ENCODE results near the gene ALDH1L1.
A peak's percentile ranks its signal among the peaks of the same experiment; 100 is the strongest.
"Not testable (repeated sequence)": the region's sequence is repeated elsewhere in the genome, so short reads cannot be mapped to it uniquely, and the experiment has no call there.

The ALDH1L1 gene

DNA sequence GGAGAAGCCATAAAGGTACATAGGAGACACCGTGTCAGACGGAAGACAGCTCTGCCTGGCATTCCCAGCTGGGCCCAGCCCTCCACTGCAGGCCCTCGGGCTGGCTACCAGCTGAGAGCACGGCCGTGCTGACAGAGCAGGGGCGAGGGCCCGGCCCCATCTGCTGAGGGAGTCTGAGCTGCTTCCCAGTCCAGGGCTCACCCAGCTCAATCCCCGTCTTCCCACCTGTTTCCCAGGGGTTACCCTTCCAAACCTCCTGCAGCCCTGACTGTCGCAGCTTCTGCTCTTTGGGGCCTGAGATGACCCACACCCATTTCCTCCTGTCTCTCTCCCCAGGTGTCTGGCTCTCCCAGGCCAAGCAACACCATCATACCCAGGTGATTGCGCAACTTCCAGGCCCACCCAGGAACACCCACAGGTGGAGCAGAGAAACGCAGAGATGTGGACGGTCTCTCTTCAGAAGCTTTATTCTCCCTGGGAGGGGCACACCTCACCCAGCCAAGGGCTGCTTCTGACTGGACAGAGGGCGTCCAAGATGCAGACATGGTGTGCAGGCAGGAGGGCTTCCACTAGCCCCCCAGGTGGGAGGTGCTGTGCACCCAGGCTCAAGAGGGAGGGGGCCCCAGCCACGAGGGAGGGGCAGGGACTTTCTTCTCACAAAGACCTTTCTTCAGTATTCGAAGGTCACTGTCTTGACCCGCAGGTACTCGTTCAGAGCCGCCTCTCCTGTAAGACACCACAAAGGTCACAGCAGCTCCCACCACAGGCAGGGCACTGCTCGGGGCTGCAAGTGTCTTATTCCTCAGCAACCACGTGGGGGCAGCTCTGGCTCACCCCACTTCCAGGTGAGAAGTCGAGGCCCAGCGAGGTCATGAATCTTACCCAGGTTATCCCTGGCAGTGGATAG, 77.0 kb downstream of the ALDH1L1 start:
- DNase-seq, result peak; percentile 19

DNA sequence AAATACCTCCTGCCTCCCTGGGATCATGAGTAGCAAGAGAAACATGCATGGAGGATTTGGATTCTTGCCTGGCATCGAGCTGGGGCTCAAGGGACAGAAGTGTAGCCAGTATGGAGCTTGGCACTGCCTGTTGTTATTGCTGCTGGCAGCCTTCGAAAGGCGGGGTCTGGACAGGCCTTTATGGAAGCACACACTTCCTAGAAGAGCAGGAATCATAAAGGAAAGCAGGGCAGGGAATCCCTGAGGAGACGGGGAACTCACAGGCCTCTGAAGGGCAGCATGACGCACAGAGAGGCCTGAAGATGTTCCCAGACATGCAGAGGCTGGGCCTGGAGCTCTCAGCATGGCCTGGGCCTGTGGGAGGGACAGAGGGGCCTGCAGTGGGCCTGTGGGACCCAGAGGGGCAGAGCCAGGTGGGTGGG, 77.8 kb downstream of the ALDH1L1 start:
- DNase-seq, result no peak

DNA sequence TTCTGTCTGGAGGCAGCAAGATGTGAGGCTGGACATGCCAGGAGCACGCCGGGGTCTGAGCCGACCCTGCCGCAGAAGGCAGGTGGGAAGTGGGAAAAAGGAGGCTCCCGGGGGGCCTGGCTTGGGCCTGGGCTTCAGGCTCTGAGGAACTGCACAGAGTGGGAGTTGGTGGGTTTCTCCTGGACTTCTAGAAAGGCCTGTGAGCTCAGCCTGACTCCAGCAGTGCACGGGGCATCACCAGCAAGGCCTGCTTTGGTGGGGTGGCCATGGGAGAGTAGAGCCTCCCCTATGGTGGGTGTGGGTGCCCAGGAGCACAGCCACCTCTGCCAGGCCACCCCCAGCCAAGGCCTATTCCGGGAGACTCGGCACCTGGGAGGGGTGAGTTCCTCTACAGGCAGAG, 78.4 kb downstream of the ALDH1L1 start:
- no peak for DNase-seq

DNA sequence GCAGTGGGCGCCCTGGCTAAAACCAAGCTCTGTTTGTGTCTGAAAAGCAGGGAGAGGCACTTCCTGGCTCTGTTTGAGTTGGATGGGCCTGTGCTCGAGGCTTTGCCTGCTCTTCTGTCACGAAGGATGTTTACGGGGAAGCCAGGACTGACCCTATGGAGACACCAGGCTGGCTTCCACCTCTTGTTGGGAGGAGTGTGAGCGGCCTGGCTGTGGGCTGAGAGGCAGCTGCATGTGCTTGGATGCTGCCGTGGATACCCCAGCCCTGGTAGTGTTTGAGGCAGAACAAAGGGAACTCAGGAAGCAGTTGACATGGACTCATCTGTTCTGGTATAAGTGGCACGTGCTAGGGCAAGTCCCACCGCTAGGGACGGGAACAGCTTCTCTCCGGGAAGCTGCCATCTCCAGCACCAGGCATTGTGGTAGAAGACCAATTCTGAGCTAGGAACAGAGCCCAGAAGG, 78.8 kb downstream of the ALDH1L1 start:
- no peak for DNase-seq

DNA sequence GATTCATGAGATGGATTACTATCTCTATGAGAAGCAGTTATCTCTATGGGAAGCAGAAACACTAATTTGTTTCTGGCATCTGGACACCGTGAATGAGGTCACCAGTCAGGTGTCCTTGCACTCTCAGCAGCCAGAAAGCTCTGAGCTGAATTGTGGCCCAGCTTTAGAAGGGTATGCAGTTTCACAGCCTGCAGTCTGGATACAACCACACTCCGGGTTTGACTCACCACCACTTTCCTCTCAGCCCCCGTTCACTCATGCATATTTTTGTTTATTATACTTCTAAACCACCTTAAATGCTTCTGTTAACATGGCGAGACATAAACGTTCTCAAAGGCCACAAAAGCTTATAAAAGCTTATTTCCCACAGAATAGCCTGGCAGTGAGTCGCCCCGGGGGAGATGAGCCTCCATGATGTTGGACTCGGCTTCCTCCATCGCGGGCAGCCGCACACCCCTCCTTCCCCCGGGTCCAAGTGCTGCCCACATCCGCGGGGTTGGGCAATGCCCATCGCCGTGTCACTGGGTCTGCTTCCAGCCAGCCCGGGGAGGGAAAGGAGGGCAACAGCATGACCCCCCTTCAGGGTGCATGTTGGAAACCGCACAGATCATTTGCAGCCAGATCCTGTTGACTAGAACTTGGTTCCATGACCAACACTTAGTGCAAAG, 79.6 kb downstream of the ALDH1L1 start:
- DNase-seq, result no peak

DNA sequence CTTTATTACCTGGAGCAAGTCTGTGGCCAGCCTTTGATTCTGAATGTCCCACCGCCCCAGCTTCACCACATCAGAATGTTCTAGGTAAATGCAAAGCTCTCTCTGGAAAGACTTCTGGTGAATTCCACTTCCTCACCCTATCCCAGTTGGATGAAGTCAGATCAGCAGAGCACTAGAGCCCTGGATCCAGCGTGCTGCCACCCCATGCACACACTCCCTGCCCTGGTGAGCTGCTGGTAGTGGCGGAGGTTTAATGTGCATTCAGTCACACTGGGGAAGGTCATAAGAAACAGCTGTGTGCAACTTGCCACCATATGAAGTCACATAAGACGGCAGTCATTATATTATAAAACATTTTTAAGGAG, 80.1 kb downstream of the ALDH1L1 start:
- DNase-seq, result no peak

DNA sequence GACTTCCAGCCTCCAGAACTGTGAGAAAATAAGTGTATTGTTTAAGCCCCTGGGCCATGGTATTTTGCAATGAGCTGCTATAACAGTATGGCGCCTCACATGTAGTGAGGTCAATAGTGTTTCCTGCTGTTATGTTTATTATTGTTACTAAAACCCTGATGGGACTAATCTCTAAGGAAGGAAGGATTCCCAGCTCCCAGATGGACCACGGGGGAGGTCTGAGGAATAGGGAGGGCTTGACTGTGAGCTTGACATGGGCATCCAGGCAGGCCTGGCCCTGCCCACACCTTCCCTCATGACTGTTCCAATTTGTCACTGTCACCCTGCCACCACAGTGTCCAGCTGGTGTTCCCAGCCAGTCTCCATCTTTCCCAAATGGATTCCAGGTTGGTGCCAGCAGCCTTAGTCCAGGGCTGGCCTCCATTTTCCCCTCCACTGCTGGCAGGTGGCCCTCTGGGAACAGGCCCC, 82.0 kb downstream of the ALDH1L1 start:
- no peak for DNase-seq

DNA sequence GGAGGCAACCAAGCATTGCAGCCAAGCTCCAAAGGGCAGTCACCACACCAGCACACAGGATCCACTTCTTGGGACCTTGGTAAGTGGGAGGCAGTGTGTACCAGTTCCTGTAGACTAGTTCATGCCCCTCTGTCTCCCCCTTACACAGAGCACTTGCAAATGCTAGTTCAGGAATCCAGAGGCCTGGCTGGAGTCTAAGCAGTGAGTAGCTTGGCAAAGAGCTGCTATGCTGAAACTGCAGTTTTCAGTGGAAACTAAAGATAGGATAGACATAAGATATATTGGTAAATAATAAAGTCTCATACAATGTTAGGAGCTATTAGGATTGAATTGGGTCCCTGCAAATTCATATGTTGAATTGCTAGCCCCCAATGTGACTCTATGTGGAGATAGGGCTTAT, 82.6 kb downstream of the ALDH1L1 start:
- DNase-seq, result no peak

- not testable (repeated sequence) for DNase-seq
These were observed 84.1 kb downstream of the ALDH1L1 start for GRCh38 chr3:126096274-126096673.

DNA sequence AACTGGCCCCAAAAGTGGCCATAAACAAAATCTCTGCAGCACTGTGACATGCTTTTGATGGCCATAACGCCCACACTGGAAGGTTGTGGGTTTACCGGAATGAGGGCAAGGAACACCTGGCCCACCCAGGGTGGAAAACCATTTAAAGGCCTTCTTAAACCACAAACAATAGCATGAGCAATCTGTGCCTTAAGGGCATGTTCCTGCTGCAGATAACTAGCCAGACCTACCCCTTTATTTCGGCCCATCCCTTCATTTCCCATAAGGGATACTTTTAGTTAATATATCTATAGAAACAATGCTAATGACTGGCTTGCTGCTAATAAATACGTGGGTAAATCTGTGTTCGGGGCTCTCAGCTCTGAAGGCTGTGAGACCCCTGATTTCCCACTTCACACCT, 88.3 kb downstream of the ALDH1L1 start:
- DNase-seq, result not testable (repeated sequence)

GRCh38 chr3:126087552-126088175, 92.7 kb downstream of the ALDH1L1 start:
- DNase-seq, result peak; percentile 28

- DNase-seq, result no peak
These were observed 94.5 kb downstream of the ALDH1L1 start for GRCh38 chr3:126085841-126086240.

DNA sequence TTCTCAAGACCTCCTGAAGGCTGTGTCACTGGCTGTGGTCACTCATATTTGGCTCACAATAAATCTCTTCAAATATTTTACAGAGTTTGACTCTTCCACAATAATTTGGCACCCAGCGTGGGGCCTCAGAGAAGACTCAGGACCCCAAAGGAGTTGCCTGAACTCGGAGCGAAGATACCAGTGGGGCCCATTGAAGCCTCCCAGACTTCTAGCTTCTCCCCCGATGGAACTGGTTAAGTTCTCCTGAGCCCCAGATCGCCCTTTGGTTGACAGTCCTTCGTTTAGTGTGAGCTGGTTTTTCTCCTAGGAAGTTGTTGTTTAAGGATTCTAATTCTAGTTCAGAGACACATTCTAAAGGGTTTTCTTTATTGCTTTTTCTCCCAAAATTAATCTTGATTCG, 95.1 kb downstream of the ALDH1L1 start:
- DNase-seq, result no peak

DNA sequence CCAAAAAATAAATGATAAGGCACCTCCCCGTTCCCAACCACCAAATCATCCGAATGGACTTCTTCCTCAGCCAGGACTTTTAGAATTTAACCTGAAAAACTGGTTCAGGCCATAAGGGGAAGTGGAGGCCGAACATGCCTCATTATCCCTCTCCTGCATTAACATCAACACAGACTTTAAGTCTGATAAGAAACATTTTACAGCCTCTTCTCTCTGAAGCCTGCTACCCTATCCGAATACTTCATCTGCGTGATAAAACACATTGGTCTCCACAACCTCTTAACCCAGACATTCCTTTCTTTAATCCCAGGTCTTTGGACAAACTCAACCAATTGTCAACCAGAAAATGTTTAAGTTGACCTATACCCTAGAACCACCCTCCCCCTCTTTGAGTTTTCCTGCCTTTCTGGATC, 95.6 kb downstream of the ALDH1L1 start:
- DNase-seq, result no peak

- DNase-seq, result peak; percentile 93
These were observed 96.2 kb downstream of the ALDH1L1 start, which contains the start of gene SLC41A3 for GRCh38 chr3:126083913-126084767. TSS of gene SLC41A3 (minus strand) at chr3:126084124. CDS start at chr3:126068219, 15,905 bp downstream.

DNA sequence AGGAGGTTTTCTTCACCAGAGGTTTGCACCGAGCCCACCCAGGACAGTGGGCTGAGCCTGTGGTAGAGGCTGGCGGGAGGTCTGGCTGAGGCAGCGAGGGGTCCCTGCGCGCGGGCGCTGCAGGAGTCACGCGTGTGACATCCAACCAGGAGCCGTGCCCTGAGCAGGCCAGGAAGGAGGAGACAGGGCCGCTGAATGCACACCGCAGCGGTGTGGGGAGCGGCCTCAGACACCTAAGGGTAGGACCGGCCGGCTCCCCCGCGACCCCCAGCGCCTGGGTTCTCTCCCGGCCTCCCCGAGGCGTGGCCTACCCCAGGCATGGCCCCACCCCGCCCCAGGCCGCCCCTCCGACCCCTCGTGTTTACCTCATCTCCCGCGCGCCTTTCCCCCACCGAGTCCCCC, 96.9 kb downstream of the ALDH1L1 start:
- DNase-seq, result peak; percentile 87

DNA sequence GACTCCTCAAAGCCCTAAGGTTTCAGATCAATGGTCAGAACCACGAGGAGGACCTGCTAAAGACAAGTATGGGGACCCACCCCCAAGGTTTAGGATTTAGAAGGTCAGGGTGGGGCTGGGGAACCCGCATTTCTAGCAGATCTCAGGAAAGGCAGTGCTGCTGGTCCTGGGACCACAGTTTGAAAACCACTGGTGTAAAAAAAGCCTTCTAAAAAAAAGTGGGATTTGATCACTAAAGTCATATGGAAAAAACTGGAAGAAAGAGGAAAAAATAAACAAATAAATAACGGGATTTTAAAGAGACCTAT, 97.3 kb downstream of the ALDH1L1 start:
- DNase-seq, result no peak

DNA sequence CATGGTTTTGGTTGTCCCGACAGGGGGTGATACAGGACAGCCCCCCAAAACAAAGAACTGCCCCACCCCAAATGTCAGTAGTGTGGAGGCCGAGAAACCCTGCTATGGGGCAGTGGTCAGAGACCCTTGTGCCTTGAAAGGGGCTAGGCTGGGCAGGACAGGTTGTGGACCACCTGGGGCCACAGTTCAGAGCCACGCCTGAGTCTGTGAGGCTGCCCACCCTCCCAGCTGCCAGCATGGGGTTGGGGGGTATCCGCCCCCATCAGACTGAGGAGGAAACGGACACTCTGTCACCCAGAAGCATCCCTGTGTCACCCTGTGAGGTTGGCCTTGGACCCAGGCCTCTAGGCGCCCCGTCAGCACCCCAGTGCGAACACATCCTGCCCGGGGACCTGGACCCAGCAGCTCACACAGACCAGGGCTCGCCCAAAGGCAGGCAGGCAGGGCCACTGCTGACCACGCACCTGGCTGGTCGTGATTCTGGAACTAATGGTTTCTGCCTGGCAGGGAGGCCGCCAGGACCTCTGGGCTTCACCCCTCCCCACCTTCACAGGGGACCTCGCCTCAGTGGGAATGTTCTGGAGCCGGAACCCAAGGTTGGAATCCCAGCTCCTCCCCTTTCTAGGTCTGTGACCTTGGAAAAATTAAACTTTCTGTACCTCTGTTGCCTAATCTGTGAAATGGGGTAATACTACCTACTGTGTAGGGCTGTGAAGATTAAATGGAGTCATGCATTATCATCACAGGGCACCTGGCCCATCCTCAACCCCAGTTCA, 97.8 kb downstream of the ALDH1L1 start:
- DNase-seq, result no peak

DNA sequence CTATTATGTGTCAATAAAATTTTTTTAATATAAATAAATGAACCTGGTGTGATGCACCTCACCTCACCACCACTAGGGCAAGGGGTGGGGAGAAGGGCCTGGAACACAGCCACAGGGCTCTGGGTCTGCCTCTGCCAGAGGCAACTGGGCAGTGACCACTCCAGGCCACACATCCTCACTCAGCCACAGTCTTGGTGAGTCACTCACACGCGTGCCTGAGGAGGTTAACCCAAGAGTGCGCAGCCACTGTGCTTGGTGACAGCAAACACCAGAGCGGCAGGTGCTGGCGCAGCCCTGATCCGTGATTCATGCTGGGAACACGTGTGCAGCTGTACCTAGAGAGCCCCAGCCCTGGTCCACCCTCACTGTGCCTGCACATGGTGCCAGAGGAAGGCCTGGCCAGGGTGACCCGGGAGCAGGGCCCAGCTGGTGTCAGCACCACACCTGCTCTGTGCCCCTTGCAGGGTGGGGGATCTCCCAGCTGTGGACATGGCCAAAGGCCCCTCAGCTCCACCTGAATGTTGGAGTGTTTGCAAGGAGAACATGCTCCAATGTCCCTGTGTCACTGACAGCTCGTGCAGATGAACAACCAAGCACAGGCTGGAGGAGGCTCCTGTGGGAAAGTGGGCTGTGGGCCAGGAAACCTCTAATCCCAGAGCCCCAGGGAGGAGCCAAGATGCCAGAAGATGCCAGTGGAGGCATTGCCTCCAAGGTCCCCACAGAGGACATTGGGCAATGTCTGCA, 98.6 kb downstream of the ALDH1L1 start:
- DNase-seq, result peak; percentile 53

DNA sequence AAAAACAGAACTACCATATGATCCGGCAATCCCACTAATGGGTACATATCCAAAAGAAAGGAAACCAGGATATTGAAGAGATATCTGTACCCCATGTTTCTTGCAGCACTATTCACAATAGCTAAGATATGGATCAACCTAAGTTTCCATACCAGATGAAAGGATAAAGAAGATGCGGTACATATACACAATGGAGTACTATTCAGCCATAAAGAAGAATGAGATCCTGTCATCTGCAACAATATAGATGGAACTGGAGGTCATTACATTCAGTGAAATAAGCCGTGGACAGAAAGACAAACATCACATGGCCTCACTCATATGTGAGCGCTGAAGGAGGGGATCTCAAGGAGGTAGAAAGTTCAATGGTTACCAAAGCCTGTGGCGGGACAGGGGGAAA, 99.4 kb downstream of the ALDH1L1 start:
- no peak for DNase-seq

- DNase-seq, result no peak
These were observed 101.5 kb downstream of the ALDH1L1 start for GRCh38 chr3:126078866-126079265.

All from NCI-H82 (cell line).